NCI-H2029 (cell line): ENCODE data around the gene CAPZB.

Source experiments
- DNase-seq: peaks from one replicate; lab custom pipeline; 2025; lab: John Stamatoyannopoulos, UW

The CAPZB gene

GRCh38 chr1:19367584-19368041 lies 117.7 kb downstream of the CAPZB start:
- DNase-seq, result no peak

GRCh38 chr1:19366599-19367536 lies 118.5 kb downstream of the CAPZB start:
- DNase-seq, result no peak

- no peak for DNase-seq
Observed at GRCh38 chr1:19365721-19366120, 119.6 kb downstream of the CAPZB start.

GRCh38 chr1:19363536-19364152 lies 121.7 kb downstream of the CAPZB start:
- DNase-seq, result no peak

- no peak for DNase-seq
Observed at GRCh38 chr1:19361611-19362147, 123.7 kb downstream of the CAPZB start.

- no peak for DNase-seq
Observed at GRCh38 chr1:19360843-19361610, 124.3 kb downstream of the CAPZB start.

GRCh38 chr1:19360432-19360831 lies 124.9 kb downstream of the CAPZB start:
- DNase-seq, result no peak

GRCh38 chr1:19360016-19360415 lies 125.3 kb downstream of the CAPZB start:
- no peak for DNase-seq

- peak; percentile 32 for DNase-seq
Observed at GRCh38 chr1:19359357-19359756, 126.0 kb downstream of the CAPZB start.

- DNase-seq, result no peak
Observed at GRCh38 chr1:19358710-19359109, 126.6 kb downstream of the CAPZB start.

GRCh38 chr1:19357299-19357986 lies 127.9 kb downstream of the CAPZB start:
- DNase-seq, result no peak

- peak; percentile 62 for DNase-seq
Observed at GRCh38 chr1:19356266-19356665, 129.1 kb downstream of the CAPZB start.

GRCh38 chr1:19354531-19354981 lies 130.8 kb downstream of the CAPZB start:
- DNase-seq, result peak; percentile 65

GRCh38 chr1:19353596-19353995 lies 131.7 kb downstream of the CAPZB start:
- DNase-seq, result peak; percentile 65

GRCh38 chr1:19352839-19353238 lies 132.5 kb downstream of the CAPZB start:
- no peak for DNase-seq

- DNase-seq, result no peak
Observed at GRCh38 chr1:19351873-19352272, 133.5 kb downstream of the CAPZB start.

GRCh38 chr1:19350566-19350965 lies 134.8 kb downstream of the CAPZB start:
- no peak for DNase-seq

- no peak for DNase-seq
Observed at GRCh38 chr1:19349999-19350398, 135.3 kb downstream of the CAPZB start.

GRCh38 chr1:19348441-19349198 lies 136.7 kb downstream of the CAPZB start:
- no peak for DNase-seq

- DNase-seq, result peak; percentile 8
Observed at GRCh38 chr1:19347533-19348172, 137.7 kb downstream of the CAPZB start.
